NCI-H1694 treated with DMSO at 0.1 percent for 48 hours (cell line): Measurements from ENCODE around the gene CDH22.
A peak's percentile ranks its signal among the peaks of the same experiment; 100 is the strongest.

Experiments used
- DNase-seq: peaks from one replicate; lab custom pipeline; 2025; lab: John Stamatoyannopoulos, UW

Gene CDH22

DNA sequence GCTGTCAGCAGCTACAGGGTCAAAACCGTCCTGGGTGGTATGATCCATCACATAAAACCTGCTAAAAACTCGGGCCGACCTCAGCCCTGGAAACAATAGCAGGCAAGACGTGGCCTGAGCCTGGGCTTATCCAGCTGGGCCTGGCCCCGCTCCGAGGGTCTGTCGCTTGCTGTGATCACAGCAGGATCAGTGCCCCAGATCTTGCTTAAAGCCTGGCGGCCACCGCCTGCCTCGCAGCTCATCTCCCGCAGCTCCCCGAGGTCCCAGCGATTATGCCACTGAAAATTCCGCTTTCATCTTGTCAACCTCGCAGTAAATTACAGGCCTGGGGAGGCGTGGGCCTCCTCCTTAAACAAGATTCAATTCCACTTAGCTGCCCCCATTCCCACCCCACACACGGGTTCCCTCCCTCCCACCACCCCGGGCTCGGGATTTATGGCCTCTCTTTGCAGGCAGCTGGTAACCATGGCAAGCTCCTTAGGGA lies 40.1 kb downstream of the CDH22 start:
- no peak for DNase-seq

DNA sequence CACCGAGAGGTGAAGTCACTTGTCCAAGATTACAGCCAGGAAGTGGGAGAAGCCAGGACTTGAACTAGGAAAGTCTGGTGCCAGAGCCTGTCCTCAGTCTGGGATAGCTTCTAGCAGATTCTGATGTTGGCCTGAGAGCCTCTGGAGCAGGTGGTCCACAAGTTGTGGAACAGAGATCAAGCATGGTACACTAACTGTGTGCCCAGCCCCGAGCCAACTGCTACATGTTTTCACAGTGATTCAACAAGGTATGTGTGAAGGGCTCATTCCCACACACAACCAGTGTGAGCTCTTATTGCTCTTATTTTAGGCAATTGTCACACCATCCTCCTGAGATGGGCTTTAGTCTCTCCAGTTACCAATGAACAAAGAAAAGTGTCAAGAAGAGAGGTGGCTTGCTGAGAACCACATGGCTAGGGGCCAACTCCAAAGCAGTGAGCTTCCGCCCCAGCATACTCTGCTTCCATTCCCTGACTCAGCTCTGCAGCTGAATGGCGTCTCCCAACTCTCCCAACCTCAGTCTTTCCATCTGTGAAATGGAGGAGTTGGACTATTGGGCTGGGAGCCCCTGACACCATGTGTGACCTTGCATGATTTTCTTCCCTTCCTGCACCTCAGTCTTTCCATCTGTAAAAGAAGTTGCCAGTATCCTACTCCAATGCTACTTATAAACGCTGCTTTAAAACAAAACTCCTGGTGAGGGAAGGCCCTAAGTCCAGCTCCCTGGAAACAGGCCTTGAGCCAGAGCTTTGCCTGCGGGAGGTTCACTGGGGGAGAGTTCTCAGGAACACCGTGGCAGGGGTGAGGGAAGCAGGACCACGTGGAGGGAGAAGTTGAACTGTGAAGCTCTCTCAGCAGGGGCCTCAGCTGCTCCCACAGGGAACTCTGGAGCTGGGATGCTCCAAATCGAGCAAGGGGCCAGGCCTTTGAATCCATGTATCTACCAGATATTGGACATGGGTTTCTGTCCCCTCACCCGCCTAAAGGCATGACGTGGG lies 40.9 kb downstream of the CDH22 start:
- DNase-seq: no peak

DNA sequence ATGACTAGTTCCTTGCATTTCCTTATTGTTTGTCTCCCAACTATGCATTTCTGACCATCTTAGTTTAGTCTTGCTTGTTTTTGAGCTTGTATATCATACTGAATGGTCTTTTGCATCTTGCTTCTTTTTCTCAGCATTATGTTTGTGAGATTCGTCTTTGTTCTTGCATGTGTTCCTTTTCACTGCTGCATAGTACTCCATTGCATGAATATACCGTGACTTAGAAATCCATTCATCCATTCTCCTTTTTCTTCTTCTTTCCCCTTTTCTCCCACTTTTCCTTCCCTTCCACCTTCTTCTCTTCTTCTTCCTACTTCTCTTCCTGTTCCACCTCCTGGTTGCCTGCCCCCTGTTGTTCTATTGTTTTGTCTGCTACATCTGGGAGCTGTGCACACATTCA lies 42.8 kb downstream of the CDH22 start:
- DNase-seq: no peak

DNA sequence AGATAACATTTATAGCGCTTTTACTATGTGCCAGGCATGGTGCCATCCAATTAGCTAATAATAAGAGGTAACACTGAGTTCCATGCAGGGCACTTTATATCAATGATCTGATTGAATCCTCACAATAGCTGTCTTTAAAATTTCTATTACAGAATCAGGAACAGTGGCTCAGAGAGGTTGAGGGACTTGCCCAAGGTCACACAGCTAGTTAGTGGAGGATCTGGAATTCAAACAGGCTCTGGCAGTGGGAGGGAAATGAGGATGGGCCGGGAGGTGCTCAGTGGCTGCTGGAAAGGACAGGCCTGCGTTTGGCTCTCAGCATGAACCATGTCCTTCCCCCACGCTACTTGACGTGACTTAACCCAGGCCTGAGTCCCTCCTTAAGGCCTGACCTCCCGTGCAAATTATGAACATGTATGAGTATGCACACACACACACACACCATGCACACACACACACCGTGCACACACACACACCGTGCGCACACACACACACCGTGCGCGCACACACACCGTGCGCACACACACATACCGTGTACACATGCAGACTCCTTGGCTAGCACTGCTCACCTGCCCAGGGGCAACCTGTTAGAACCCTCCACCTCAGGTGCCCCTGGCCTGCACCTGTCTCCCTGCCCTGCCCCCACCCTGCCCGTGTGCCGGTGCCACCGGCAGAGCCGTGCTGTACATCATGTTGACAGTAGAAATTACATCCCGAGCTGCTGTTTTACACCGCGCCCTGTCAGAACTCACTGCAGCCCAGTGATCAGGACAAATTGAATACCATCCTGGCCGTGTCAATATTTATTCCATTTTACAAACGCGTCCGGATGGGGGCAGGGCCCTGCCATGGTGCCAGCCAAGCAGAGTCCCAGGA lies 43.7 kb downstream of the CDH22 start:
- DNase-seq: no peak

GRCh38 chr20:46261456-46262253 lies 46.6 kb downstream of the CDH22 start:
- peak; percentile 20 for DNase-seq

DNA sequence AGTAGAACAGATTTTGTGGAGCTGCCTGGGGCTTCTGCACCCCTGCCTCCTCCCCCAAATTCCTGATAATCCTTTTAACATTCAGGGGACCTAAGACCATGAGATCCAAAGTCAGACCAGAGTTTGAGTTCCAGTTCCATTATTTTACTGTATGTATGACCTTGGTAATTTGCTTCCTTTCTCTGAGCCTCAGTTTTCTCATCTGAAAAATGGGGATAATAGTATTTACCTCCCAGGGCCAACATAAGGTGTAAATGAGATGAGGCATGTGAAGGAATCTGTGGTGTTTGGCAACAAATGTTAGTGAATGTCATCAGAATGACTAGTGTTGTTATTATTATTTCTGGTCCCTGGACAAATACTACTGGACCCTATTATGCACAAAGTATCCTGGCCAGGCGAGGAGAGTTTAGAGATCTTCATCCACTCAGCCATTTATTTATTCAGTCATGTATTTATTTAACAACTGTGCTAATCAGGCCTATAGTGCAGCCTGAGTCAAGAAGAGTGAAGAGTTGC lies 47.3 kb downstream of the CDH22 start:
- DNase-seq: no peak

- no peak for DNase-seq
Observed at GRCh38 chr20:46260480-46260879, 47.8 kb downstream of the CDH22 start.

DNA sequence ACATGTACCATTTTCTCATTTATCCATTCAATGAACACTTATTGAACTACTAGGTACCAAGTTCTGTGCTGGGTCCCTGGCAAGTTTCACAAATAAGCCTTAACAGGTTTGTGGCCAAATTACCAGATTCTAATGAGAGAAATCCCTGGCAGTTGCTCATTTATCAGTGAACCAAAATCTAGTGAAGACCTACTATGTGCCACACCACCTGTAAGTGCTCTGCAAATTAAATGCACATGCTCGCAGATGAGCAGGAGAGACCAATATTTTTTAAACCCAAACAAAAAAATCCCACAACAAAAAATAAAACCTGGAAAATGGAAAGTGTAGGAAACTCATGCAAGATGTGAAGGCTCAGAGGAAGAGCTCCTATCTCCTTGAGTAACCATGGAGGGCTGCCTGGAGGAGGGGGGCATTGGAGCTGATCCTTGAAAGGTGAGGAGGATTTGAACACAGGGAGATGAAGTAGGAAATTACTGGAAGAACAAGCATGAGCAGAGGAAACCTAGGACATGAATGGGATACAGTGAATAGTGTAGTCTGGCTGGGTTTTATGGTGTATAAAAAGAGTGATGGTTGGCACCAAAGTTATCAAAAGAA lies 48.9 kb downstream of the CDH22 start:
- DNase-seq: no peak

DNA sequence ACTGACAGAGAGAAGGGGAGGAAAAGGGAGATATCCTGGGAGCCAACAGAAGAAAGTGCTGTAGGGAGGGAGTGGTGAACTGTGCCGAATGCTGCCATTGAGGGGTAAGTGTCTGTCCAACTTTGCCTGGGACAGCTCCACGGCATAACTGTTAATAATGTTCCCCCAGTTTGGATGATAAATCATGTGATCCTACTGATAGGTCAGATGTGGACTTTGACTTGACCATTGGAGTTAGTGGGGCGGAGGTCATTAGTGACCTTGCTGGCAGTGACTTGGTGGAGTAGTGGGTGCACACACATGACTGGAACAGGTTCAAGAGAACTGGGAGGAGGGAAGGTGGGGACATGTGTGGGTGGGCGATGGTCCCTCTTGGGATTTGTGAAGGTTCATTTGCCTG lies 50.4 kb downstream of the CDH22 start:
- no peak for DNase-seq

- DNase-seq: no peak
Observed at GRCh38 chr20:46256293-46256692, 52.0 kb downstream of the CDH22 start.

GRCh38 chr20:46255440-46256104 lies 52.7 kb downstream of the CDH22 start:
- peak; percentile 84 for DNase-seq

DNA sequence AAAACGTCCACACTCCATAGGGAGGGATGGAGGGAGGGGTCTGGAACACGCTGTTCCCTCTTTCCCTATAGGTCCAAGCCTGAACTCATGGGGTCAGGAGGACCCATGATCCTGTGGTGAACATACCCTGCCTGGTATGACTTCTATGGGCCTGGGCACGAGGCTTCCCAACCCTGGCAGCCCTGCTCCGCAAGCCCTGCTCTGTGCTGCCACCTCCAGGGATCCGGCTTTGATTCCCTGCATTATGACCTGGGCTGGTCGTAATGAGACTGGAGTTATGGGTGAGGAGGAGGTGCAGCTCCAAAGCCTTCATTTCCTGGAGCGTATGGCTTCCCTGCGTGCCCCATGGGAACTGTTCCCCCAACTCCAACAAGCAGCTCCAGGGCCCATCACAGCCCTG lies 54.9 kb downstream of the CDH22 start:
- peak; percentile 58 for DNase-seq

DNA sequence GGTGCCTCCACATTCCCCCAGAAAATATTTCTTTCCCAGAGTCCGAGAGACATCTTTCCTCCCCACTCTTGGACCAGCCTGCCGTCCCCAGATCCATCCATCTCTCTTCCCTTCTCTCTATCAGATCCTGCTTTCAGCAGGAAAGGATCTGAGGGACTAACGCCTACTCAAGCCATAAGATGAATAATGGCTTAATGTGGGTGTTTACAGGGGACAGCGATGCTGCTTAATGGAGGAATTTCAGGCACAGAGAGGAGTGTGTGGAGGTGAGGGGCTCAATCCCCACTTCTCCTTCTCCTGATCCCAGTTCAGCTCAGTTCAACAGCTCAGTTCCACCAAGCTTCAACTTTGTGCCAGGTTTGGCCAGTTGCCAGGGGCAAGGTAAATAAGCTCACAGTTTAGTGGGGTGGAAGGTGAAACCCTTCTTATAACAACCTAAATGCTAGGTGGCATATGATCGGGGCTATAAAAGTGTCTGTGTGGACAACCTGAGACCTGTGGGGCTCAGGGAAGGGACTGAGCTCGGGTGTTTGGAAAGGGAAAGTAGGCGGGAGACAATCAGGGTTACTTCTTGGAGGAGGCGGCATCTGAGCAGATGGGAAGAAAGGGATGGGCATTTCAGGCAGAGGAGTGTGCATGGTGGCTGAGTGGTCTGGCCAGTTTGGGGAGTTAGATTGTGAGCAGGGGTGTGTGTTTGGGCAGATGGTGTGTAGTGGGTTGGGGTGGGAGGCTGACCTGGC lies 55.8 kb downstream of the CDH22 start:
- DNase-seq: no peak

DNA sequence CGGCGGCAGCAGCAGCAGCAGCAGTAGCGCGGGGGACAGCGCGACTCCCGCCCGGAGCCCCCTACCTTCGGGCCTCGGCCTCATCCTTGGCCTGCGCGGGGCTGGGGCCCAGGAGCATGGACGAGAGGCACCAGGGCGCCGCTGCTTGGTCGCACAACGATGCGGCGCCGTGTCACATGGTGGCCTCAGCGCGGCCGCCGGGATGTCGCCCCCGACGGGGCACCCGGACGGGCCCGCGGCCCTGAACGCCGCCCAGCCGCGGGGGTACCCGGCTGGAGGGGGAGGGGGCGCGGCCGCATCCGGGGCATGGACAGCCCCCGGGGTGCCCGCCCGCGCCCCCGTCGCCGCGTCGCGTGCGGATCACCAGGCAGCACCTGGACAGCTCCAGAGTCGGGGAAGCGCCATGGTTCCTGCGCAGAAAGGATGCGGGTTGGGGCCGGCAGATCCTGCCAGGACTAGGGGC lies 57.1 kb downstream of the CDH22 start:
- no peak for DNase-seq

GRCh38 chr20:46250772-46251171 lies 57.5 kb downstream of the CDH22 start:
- DNase-seq: no peak

DNA sequence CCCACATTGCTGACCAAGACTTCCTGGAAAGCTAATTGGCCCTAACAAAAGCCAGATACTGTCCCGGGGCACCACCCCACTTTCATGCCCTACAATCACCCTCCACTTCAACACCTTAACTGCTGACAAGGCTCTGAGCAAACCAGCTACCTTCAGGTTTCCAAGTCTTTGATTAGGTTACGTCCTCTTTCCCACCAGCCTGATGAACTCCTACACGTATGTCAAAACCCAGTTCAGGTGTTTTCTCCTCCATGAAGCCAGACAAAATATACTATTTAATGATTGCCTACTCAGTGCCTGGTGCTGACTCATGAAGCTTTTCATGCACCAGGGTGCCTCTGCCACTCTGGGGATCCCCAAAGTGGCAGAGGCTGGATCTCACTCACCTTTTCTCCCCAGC lies 58.6 kb downstream of the CDH22 start:
- DNase-seq: no peak

DNA sequence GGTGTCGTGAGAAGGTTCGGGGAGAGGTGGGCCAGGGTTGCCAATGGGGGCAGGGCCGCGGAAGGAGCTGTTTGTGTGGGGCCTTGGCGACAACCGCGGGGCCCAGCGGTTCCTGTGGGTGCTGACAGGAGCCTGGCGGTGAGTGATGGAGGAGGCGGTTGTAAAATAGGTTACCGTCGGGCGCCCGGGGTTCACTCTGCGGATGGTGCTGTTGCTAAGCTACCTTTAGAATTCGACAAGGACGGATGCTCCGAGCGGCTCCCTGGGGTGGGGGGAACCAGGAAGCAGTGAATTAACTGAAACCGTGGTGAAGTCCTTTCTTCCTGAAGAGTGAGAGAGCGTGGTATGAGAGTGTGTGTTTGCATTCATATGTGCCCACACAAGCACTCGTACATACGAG lies 61.7 kb downstream of the CDH22 start:
- no peak for DNase-seq

DNA sequence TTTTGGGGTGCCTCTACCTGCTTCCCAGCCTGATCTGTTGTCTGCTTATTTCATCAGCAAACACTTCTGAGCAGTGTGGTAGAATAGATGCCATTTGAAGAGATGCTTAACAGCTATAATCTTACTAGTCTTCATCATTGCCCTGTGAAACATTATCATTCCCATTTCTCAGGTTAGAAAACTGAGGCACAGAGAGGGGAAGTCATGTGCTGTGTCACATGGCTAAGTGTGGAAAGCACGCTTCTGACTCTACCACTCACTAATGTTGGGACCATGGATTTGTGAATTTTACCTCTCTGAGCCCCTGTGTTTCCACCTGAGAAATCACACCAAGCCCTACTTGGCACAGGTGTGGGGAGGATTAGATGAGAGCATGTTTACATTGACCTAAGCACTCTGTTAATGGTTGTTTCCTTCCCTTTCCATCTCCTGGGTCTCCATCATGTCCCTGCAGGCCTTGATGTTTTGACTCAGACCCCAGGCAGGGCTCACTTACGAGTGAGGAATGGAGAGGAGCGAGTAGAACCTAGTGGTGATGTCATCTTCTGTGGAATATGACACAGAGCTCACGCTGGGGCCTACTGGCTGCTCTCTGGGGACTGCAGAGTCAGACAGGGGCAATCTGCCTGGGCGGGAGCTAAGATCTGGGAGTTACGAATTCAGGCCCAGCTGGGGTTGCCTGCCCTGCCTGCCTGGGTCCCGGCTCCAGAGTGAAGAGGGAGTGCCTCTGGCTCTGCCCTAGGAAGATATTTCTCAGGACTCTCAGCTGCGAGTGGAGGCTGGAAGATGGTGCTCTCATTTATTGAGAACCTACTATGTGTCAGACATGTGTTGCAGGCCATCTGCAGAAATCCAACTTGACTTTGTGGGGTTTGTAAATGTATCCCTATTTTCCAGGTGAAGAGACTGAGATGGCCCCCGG lies 64.3 kb downstream of the CDH22 start:
- DNase-seq: no peak

- no peak for DNase-seq
Observed at GRCh38 chr20:46242390-46242789, 65.9 kb downstream of the CDH22 start.
